Activated CD4-positive, alpha-beta T cell treated with anti-CD3 and anti-CD28 coated beads, Interleukin-2, amount 10 ng/mL, durations not matched to agents 7 days and 5 days (primary cell): ENCODE measurements around the gene PARP15. TPM values are rescaled to one million over a fixed set of nuclear protein-coding genes. Genes with fewer than 3 reads are reported as not detected.

ENCODE experiments used
- CTCF ChIA-PET: fragments of 350-600 bp; sonication (Branson Sonifier 250); formaldehyde crosslinking; loops from one replicate; lab custom pipeline; 2021; ENCODE audit warnings: antibody characterized with exemption; lab: Charles Lee
- POLR2A ChIA-PET: fragments of 350-600 bp; sonication (Branson Sonifier 250); formaldehyde crosslinking; loops from one replicate; lab custom pipeline; 2021; ENCODE audit warnings: antibody characterized with exemption; lab: Charles Lee
- DNase-seq: peaks from one replicate; pipeline ENCODE4 v3.0.0-alpha.2; 2020
- H3K27ac Mint-ChIP-seq: one replicate; pipeline ENCODE4 v1.8.0; 2021; ENCODE audit warnings: mild to moderate bottlenecking, moderate library complexity, mixed read lengths
- H3K27me3 Mint-ChIP-seq: one replicate; pipeline ENCODE4 v1.8.0; 2021; ENCODE audit warnings: mixed read lengths
- H3K36me3 Mint-ChIP-seq: one replicate; pipeline ENCODE4 v1.8.0; 2021; ENCODE audit warnings: low read depth, mixed read lengths
- H3K4me1 Mint-ChIP-seq: one replicate; pipeline ENCODE4 v1.8.0; 2021; ENCODE audit warnings: mixed read lengths
- H3K4me3 Mint-ChIP-seq: one replicate; pipeline ENCODE4 v1.8.0; 2021; ENCODE audit warnings: mild to moderate bottlenecking, moderate library complexity, mixed read lengths
- H3K9me3 Mint-ChIP-seq: one replicate; pipeline ENCODE4 v1.8.0; 2021; ENCODE audit warnings: mixed read lengths
- total RNA-seq, 2 experiments: library from RNA; stranded (reverse); gene quantifications; one replicate each; pipeline ENCODE4 v1.2.3, GENCODE V29; 2021

The PARP15 gene
- total RNA-seq = 10 to 100 TPM; 39.8 to 40.9 TPM

GRCh38 chr3:122577409-122578031 lies at the start of gene PARP15:
Gene PARP15, plus strand, starts transcription at chr3:122577650. Its CDS starts 18 bp downstream, at chr3:122577668.
- H3K27ac Mint-ChIP-seq = peak within 1 kb of the TSS; percentile 99
- POLR2A ChIA-PET = no interaction called here
- H3K4me1 Mint-ChIP-seq = peaks cover 67% of the 10 kb centered on the region
- no peaks in the 10 kb centered on the region for H3K27me3 Mint-ChIP-seq
- H3K9me3 Mint-ChIP-seq = peaks cover 17% of the 10 kb centered on the region
- CTCF ChIA-PET = interaction anchor here (0.8 to 1.1 kb wide), 2 partner anchors 18 to 101 kb away, joined by 3 to 4 read pairs; no protein-coding TSS in a partner anchor
- peak; percentile 64 for DNase-seq
- peaks cover 68% of the 10 kb centered on the region for H3K36me3 Mint-ChIP-seq
- peak within 1 kb of the TSS; percentile 100 for H3K4me3 Mint-ChIP-seq

DNA sequence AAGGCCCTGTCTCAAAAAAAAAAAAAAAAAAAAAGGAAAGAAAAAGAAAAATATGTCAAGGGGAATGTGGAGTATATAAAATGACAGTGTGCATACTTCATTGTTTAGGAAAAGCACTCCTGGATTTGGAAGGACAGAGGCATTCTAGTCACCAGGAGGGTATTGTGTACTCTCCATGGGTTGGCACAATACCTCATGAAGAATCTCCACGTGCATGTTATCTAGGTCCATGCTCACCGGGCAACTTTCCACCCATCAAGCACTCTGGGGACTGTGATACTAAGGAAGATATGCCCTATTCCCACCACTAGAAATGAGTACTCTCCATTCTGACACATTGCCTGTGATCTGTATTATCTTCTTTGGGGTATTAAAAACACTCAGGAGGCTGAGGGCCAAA lies 47.3 kb upstream of the PARP15 start:
- Mint-ChIP-seq H3K27me3 (no peaks in the 10 kb centered on the region), H3K4me3 (no peak overlapping the region), H3K4me1 (peaks cover 11% of the 10 kb centered on the region), H3K36me3 (peaks cover 70% of the 10 kb centered on the region), H3K27ac (peak overlapping the region; percentile 3), H3K9me3 (no peaks in the 10 kb centered on the region)
- DNase-seq = no peak
- ChIA-PET POLR2A (no interaction called here), CTCF (no interaction called here)

DNA sequence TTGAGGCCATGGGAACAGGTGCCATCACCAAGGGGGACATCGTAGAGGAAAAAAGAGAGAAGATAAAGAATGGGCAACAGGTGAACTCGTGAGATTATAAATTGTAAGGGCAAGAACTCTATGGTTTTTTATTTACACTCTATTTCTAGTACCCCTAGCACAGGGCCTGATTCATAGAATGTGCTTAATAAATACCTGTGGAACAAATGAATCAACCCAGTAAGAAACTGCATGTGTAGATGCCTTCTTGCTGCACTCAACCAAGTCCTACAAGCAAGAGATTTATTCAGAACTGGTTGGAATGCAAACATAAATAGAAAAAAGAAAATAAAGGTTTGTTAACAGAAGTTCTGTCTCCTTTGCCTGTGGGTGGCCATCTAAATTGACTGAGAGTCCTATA lies 44.0 kb upstream of the PARP15 start:
- peaks cover 71% of the 10 kb centered on the region for H3K36me3 Mint-ChIP-seq

GRCh38 chr3:122533931-122534334 lies 43.5 kb upstream of the PARP15 start:
- peak; percentile 41 for DNase-seq
- ChIA-PET CTCF (interaction anchor here (1.0 to 1.6 kb wide), 5 partner anchors 12 to 150 kb away, joined by 3 to 5 read pairs (median 4); partner anchors contain the start of genes FAM162A and KPNA1), POLR2A (no interaction called here)
- H3K4me3 Mint-ChIP-seq = no peak overlapping the region
- H3K9me3 Mint-ChIP-seq = no peaks in the 10 kb centered on the region
- peaks cover 36% of the 10 kb centered on the region for H3K4me1 Mint-ChIP-seq
- H3K36me3 Mint-ChIP-seq = peaks cover 73% of the 10 kb centered on the region
- H3K27me3 Mint-ChIP-seq = no peaks in the 10 kb centered on the region
- H3K27ac Mint-ChIP-seq = no peak overlapping the region

More for the DNA sequence above, 44.0 kb upstream of the PARP15 start:
- H3K9me3 Mint-ChIP-seq = no peaks in the 10 kb centered on the region
- H3K4me3 Mint-ChIP-seq = no peak overlapping the region
- no peaks in the 10 kb centered on the region for H3K27me3 Mint-ChIP-seq
- H3K4me1 Mint-ChIP-seq = peaks cover 33% of the 10 kb centered on the region
- DNase-seq = no peak
- no peak overlapping the region for H3K27ac Mint-ChIP-seq
- POLR2A ChIA-PET = no interaction called here
- CTCF ChIA-PET = interaction anchor here (1.1 to 1.6 kb wide), 3 partner anchors 13 to 149 kb away, joined by 3 to 4 read pairs (median 3); partner anchors contain the start of gene FAM162A

GRCh38 chr3:122535964-122536631 lies 41.4 kb upstream of the PARP15 start:
- no peak overlapping the region for H3K27ac Mint-ChIP-seq
- no peak overlapping the region for H3K4me3 Mint-ChIP-seq
- ChIA-PET POLR2A (no interaction called here), CTCF (interaction anchor here (1.0 kb wide), 1 partner anchor 143 kb away, joined by 3 read pairs; no protein-coding TSS in a partner anchor)
- no peak for DNase-seq
- H3K36me3 Mint-ChIP-seq = peaks cover 79% of the 10 kb centered on the region
- H3K4me1 Mint-ChIP-seq = peaks cover 46% of the 10 kb centered on the region
- H3K9me3 Mint-ChIP-seq = no peaks in the 10 kb centered on the region
- H3K27me3 Mint-ChIP-seq = no peaks in the 10 kb centered on the region

- Mint-ChIP-seq H3K9me3 (no peaks in the 10 kb centered on the region), H3K4me1 (peaks cover 49% of the 10 kb centered on the region), H3K4me3 (no peak overlapping the region), H3K27ac (no peak overlapping the region), H3K36me3 (peaks cover 82% of the 10 kb centered on the region), H3K27me3 (no peaks in the 10 kb centered on the region)
- ChIA-PET POLR2A (no interaction called here), CTCF (interaction anchor here (1.0 kb wide), 1 partner anchor 143 kb away, joined by 3 read pairs; no protein-coding TSS in a partner anchor)
- DNase-seq = no peak
These were observed 40.8 kb upstream of the PARP15 start for GRCh38 chr3:122536632-122537001.

DNA sequence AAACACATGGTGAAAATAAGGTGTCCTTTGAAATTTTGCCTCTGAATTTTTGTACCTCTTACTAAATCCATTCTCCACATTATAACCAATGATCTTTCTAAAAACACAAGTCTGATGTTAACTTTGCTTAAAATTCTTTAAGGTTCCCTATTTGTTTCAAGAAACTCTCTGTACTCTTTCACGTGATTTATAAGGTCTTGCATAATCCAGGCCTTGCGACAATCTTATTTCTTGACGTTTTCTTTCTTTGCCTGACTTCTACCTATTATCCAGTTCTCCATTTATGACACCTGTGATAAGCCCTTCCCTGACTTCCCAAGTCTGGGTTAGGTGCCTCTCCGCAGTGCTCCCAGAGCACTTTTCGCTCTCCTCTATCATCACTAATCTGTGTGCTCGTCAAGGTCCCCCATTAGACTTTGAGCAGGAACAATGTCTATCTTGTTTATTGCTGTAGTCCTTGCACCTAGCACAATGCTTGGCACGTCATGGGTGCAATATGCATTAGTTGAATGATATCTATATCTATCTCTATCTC lies 38.4 kb upstream of the PARP15 start:
- Mint-ChIP-seq H3K9me3 (no peaks in the 10 kb centered on the region), H3K4me3 (no peak overlapping the region), H3K36me3 (peaks cover 75% of the 10 kb centered on the region), H3K27ac (no peak overlapping the region), H3K27me3 (no peaks in the 10 kb centered on the region), H3K4me1 (peaks cover 47% of the 10 kb centered on the region)
- DNase-seq = no peak
- ChIA-PET CTCF (interaction anchor here (1.3 kb wide), 1 partner anchor 19 kb away, joined by 3 read pairs; no protein-coding TSS in a partner anchor), POLR2A (no interaction called here)

- POLR2A ChIA-PET = no interaction called here
- Mint-ChIP-seq H3K36me3 (peaks cover 74% of the 10 kb centered on the region), H3K9me3 (no peaks in the 10 kb centered on the region), H3K4me1 (peaks cover 12% of the 10 kb centered on the region), H3K27ac (no peak overlapping the region), H3K27me3 (no peaks in the 10 kb centered on the region), H3K4me3 (no peak overlapping the region)
- no peak for DNase-seq
- CTCF ChIA-PET = interaction anchor here (1.8 kb wide), 1 partner anchor 12 kb away, joined by 3 read pairs; no protein-coding TSS in a partner anchor
These were observed 31.3 kb upstream of the PARP15 start for GRCh38 chr3:122546151-122546550.

DNA sequence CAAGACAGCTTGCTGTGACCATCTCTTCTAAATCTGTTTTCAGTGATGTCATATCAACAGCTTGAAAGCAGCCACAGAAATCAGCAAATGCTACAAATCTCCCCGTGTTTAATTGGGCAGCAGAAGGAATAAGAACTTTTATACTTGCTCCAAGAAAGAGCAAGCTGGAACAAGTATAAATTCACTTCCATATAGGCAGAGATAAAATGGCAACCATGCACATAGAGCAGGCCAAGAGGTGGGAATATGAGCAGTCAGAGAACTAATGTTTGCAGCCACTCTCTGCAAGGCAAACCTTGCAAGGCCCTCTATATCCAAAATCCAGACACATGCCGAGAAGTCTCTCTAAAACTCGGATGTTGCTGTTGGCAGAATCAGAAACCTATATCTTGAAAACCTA lies 29.4 kb upstream of the PARP15 start:
- H3K9me3 Mint-ChIP-seq = no peaks in the 10 kb centered on the region
- POLR2A ChIA-PET = no interaction called here
- DNase-seq = no peak
- CTCF ChIA-PET = interaction anchor here (0.9 to 2.9 kb wide), 4 partner anchors 9 to 132 kb away, joined by 3 to 12 read pairs (median 4); partner anchors contain the start of gene PARP14
- peaks cover 80% of the 10 kb centered on the region for H3K36me3 Mint-ChIP-seq
- H3K4me1 Mint-ChIP-seq = peaks cover 10% of the 10 kb centered on the region
- H3K27me3 Mint-ChIP-seq = no peaks in the 10 kb centered on the region
- H3K4me3 Mint-ChIP-seq = no peak overlapping the region
- no peak overlapping the region for H3K27ac Mint-ChIP-seq

DNA sequence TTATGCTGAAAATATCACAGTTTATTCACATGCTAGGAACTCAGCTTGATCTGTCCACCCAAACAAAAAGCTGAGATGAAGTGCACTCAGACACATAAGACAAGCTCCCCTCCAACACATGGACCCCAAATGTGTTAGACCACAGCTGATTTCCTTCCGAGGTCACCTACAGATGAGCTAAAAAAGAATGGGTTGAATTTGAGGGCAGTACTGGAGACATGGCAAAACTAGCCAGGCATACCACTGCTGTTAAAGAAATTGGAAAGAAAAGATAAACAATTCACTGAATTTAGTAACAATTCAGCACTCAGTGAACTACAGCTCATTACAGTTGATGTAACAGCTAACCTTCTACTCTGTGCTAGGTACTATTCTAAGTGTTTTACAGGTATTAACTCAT lies 28.8 kb upstream of the PARP15 start:
- no peak for DNase-seq
- Mint-ChIP-seq H3K4me3 (no peak overlapping the region), H3K36me3 (peaks cover 81% of the 10 kb centered on the region), H3K4me1 (peaks cover 13% of the 10 kb centered on the region), H3K27me3 (no peaks in the 10 kb centered on the region), H3K9me3 (no peaks in the 10 kb centered on the region), H3K27ac (no peak overlapping the region)
- POLR2A ChIA-PET = no interaction called here
- CTCF ChIA-PET = interaction anchor here (0.9 to 2.9 kb wide), 4 partner anchors 9 to 131 kb away, joined by 3 to 12 read pairs (median 4); partner anchors contain the start of gene PARP14

- DNase-seq = no peak
- CTCF ChIA-PET = no interaction called here
- no peaks in the 10 kb centered on the region for H3K9me3 Mint-ChIP-seq
- H3K4me3 Mint-ChIP-seq = no peak overlapping the region
- H3K4me1 Mint-ChIP-seq = peaks cover 33% of the 10 kb centered on the region
- POLR2A ChIA-PET = interaction anchor here (0.7 kb wide), 1 partner anchor 50 kb away, joined by 4 read pairs; no protein-coding TSS in a partner anchor
- H3K27me3 Mint-ChIP-seq = no peaks in the 10 kb centered on the region
- peaks cover 78% of the 10 kb centered on the region for H3K36me3 Mint-ChIP-seq
- H3K27ac Mint-ChIP-seq = no peak overlapping the region
These were observed 24.3 kb upstream of the PARP15 start for GRCh38 chr3:122553171-122553570.

GRCh38 chr3:122555275-122556071 lies 22.0 kb upstream of the PARP15 start:
- no peak for DNase-seq
- ChIA-PET POLR2A (interaction anchor here (0.7 kb wide), 2 partner anchors 10 to 140 kb away, joined by 3 to 5 read pairs; no protein-coding TSS in a partner anchor), CTCF (interaction anchor here (1.5 to 11.7 kb wide), 3 partner anchors 13 to 125 kb away, joined by 4 to 107 read pairs (median 4); partner anchors contain the start of gene PARP14)
- no peak overlapping the region for H3K27ac Mint-ChIP-seq
- H3K4me1 Mint-ChIP-seq = peaks cover 51% of the 10 kb centered on the region
- peaks cover 77% of the 10 kb centered on the region for H3K36me3 Mint-ChIP-seq
- no peaks in the 10 kb centered on the region for H3K9me3 Mint-ChIP-seq
- no peak overlapping the region for H3K4me3 Mint-ChIP-seq
- no peaks in the 10 kb centered on the region for H3K27me3 Mint-ChIP-seq
